GM12892 (cell line): ENCODE measurements around the gene NUCB1.

Source experiments
- POLR2A ChIP-seq: IDR thresholded peaks from 2 replicates; pipeline ENCODE4 v1.6.1; 2011; ENCODE audit warnings: low read depth, low read length, control low read depth
- POLR2AphosphoS5 ChIP-seq: IDR thresholded peaks from 2 replicates; pipeline ENCODE4 v1.6.1; 2011; ENCODE audit warnings: low read depth, low read length, control low read depth
- TAF1 ChIP-seq: IDR thresholded peaks from 2 replicates; pipeline ENCODE4 v1.6.1; 2011; ENCODE audit warnings: low read depth, mild to moderate bottlenecking, control low read depth, low read length, borderline replicate concordance

- TF ChIP-seq POLR2A (no peak), POLR2AphosphoS5 (no peak), TAF1 (no peak)
Observed at GRCh38 chr19:48934837-48935236, 34.7 kb downstream of the NUCB1 start.
